Uterine smooth muscle cell (primary cell): ENCODE data around the gene SLC25A5. TPM values are rescaled to one million over a fixed set of nuclear protein-coding genes. Genes with fewer than 3 reads are reported as not detected.

Experiments used
- total RNA-seq: library from RNA; depleted of rRNA; stranded (reverse); fragments of >200 nt; gene quantifications from 2 replicates; pipeline ENCODE4 v1.2.3, GENCODE V29; 2014

SLC25A5 gene
- total RNA-seq, result 181 and 321 TPM in 2 replicates

GRCh38 chrX:119467842-119468550, at the start of gene SLC25A5:
SLC25A5 (plus strand) TSS chrX:119468444; CDS start chrX:119468516, 72 bp downstream.

Other genes starting within 250 kb of the SLC25A5 start
- 215 and 326 TPM in 2 replicates for gene PGRMC1, start 232.2 kb upstream of the SLC25A5 start, total RNA-seq
- 25.7 and 28.0 TPM in 2 replicates for gene SLC25A43, start 69.1 kb upstream of the SLC25A5 start, total RNA-seq
- 37.4 and 45.0 TPM in 2 replicates for gene STEEP1, start 97.0 kb downstream of the SLC25A5 start, total RNA-seq
- 27.4 and 28.0 TPM in 2 replicates for gene UBE2A, start 106.1 kb downstream of the SLC25A5 start, total RNA-seq
- 4.2 and 4.8 TPM in 2 replicates for gene NKRF, start 138.0 kb downstream of the SLC25A5 start, total RNA-seq
- 10.1 and 21.2 TPM in 2 replicates for gene SEPTIN6, start 224.7 kb downstream of the SLC25A5 start, total RNA-seq